ENCODE measurements around the gene POLR2B.

POLR2B gene

DNA sequence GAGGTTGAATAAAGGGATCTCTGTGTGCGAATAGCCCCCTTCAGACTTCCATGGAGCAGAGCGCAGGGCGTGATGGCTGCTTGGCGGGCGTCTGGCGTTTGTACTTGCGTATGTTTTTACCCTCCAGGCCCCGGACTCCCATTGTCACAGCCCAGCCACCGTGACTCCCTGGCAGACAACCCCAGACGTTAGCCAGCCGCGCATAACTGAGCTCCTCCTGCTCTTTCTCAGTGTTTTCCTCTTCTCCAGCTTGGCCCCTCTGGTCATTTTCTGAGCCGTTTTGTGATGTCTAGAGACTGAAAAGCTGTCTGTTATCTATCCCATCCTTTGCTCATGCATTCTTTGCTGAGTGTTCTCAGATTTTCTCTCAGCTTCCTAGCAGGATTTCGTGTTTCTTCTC is 77.2 kb downstream of the POLR2B start:
- TF ChIP-seq, protein P1, sequence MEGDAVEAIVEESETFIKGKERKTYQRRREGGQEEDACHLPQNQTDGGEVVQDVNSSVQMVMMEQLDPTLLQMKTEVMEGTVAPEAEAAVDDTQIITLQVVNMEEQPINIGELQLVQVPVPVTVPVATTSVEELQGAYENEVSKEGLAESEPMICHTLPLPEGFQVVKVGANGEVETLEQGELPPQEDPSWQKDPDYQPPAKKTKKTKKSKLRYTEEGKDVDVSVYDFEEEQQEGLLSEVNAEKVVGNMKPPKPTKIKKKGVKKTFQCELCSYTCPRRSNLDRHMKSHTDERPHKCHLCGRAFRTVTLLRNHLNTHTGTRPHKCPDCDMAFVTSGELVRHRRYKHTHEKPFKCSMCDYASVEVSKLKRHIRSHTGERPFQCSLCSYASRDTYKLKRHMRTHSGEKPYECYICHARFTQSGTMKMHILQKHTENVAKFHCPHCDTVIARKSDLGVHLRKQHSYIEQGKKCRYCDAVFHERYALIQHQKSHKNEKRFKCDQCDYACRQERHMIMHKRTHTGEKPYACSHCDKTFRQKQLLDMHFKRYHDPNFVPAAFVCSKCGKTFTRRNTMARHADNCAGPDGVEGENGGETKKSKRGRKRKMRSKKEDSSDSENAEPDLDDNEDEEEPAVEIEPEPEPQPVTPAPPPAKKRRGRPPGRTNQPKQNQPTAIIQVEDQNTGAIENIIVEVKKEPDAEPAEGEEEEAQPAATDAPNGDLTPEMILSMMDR (IDR thresholded peaks at IDR 0.05) = no peak

DNA sequence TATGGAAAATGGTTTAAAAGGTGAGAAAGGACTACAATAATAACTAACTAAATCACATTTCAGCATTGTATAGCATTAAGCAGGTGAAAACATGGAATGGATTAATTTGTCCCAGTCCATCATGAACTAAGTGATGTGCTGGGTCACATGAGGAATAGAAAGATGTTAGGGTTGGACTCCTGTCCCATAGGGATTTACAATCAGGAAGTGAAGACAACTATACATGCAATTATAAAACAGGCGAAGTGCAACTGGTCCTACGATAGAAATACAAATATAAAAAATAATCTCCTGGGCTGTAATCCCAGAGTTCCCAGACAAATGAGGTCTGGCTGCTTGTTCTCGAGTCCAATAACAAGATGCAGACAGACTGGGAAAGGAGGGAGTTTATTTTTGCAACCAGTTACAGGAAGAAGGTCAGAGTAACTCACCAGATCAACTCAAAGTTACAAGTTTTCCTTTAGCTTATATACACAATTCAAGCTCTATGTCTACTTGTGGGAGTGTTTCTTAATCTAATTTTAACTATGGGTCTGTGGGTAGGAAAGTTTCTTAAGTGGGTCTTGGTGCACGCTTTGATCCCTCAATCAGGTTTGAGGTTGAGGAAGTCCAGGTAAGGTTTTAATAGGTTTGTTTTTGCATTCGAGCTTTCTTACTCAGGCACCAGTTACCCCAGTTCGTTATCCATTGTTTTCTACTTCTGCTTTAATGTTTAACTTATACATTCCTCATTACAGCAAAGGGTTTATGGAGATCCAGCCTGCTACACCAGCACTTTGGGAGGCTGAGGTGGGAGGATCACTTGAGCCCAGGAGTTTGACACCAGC is 81.4 kb downstream of the POLR2B start:
- TF ChIP-seq, protein P1 (IDR thresholded peaks at IDR 0.05) = no peak

DNA sequence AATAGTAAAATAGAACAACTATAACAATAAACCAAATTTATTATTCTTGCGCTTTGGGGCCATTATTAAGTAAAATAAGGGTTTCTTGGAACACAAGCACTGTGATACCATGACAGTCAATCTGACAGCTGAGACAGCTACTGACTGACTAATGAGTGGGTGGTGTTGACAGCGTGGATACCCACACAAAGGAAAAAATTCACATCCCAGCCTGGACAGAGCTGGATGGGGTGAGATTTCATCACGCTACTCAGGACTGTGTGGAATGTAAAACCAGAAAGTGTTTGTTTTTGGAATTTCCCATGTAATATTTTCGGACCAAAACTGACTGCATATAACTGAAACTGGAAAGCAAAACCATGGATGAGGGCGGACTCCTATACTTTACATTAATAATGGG is 82.7 kb downstream of the POLR2B start:
- TF ChIP-seq, protein P1 (IDR thresholded peaks at IDR 0.05) = no peak

- TF ChIP-seq, protein P1 (IDR thresholded peaks at IDR 0.05) = no peak
Measured at GRCh38 chr4:57063518-57063917, 84.8 kb downstream of the POLR2B start.

DNA sequence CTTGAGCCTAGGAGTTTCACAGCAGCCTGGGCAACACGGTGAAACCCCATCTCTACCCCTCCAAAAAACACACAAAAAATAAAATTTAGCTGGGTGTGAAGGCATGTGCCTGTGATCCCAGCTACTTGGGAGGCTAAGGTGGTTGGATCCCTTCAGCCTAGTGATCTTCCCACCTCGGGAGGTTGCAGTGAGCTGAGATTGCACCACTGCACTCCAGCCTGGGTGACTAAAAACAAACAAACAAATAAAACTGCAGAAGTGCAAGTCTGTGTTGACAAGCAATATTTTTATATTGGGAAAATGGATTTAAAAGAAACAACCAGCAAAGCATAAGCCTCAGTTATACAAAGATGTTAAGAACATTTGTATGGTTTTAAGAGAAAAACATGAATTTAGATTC is 85.4 kb downstream of the POLR2B start:
- TF ChIP-seq, protein P1 (IDR thresholded peaks at IDR 0.05) = no peak

- TF ChIP-seq, protein P1 (IDR thresholded peaks at IDR 0.05) = no peak
Measured at GRCh38 chr4:57064811-57065711, 86.4 kb downstream of the POLR2B start.

GRCh38 chr4:57065730-57066482 is 87.2 kb downstream of the POLR2B start:
- TF ChIP-seq, protein P1 (IDR thresholded peaks at IDR 0.05) = no peak

Measured in LNCAP (cell line).